Measurements from ENCODE around the gene CMTM8.

The CMTM8 gene

GRCh38 chr3:32306072-32306471 lies 67.6 kb downstream of the CMTM8 start:
- no peak for DNase-seq (ENCODE audit: low read depth, low spot score)

DNA sequence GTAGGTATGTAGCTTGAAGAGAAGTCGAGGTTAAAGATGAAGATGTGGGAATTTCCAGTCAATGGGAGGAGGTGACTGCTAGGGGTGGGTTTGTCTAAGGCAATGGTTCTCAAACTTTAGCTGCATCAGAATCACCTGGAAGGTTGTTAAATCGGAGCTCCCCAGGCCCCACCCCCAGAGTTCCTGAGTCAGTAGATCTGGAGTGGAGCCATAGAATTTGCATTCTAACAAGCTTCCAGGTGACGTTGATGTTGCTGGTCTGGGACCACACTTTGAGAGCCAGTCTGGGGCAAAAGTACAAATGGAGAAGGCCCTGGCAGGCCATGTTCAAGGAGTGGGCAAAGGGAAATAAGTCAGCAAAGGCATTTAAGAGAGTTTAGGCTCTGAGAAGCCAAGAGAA lies 69.1 kb downstream of the CMTM8 start:
- DNase-seq (ENCODE audit: low read depth, low spot score) = no peak

- DNase-seq (ENCODE audit: low read depth, low spot score) = no peak
These were observed 69.9 kb downstream of the CMTM8 start for GRCh38 chr3:32308378-32308777.

- DNase-seq (ENCODE audit: low read depth, low spot score) = no peak
These were observed 71.3 kb downstream of the CMTM8 start for GRCh38 chr3:32309654-32310242.

GRCh38 chr3:32310336-32310735 lies 71.9 kb downstream of the CMTM8 start:
- DNase-seq (ENCODE audit: low read depth, low spot score) = no peak

GRCh38 chr3:32310918-32311839 lies 72.7 kb downstream of the CMTM8 start:
- no peak for DNase-seq (ENCODE audit: low read depth, low spot score)

DNA sequence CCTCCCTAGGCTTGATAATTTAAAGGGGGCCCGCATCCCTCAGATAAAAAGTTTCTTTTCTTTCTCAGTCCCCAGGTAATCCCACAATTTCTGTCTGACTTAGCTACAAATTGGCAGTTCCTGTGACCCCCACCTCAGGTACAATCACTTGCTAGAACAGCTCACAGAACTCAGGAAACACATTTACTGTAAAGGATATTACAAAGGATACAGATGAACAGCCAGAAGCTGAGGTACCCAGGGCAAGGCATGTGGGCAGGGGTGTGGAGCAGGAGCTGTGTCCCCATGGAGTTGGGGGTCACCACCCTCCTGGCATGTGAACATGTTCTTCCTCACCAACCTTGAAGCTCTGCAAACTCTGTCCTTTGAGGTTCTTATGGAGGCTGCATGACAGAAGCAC lies 73.8 kb downstream of the CMTM8 start:
- no peak for DNase-seq (ENCODE audit: low read depth, low spot score)

GRCh38 chr3:32313169-32313568 lies 74.7 kb downstream of the CMTM8 start:
- DNase-seq (ENCODE audit: low read depth, low spot score) = no peak

DNA sequence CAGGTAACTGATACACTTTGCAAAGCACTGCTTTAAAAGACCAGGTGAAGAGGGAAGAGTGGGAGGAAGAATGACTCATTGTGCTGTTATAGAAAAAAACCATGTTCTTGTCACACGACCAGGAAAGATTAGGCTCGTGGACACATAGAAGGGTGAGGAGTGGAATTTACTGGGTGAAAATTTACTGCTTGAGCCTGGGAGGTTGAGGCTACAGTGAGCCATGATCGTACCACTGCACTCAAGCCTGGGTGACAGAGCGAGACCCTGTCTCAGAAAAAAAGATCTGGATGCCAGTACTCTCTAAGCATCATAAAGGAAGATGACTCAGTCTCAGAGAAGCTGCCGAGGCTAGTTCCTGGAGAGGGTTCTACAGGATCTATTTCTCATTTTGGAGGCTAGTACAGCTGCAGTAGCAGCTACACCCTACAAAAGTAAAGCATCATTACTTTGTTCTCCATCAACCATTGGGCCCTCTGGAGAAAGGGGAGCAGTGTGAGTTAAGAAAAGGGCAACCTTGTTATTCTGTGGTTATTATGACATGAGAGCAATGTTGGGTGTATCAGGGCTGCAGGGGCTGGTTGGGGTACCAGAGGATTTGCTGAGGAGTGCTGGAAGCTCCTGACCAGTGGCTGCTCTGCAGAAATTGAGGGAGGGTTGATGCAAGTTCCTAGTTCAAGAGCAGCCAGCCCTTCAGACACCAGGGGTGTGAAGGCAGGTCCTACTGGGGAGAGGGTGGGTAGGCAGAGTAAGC lies 75.4 kb downstream of the CMTM8 start:
- DNase-seq (ENCODE audit: low read depth, low spot score) = no peak

DNA sequence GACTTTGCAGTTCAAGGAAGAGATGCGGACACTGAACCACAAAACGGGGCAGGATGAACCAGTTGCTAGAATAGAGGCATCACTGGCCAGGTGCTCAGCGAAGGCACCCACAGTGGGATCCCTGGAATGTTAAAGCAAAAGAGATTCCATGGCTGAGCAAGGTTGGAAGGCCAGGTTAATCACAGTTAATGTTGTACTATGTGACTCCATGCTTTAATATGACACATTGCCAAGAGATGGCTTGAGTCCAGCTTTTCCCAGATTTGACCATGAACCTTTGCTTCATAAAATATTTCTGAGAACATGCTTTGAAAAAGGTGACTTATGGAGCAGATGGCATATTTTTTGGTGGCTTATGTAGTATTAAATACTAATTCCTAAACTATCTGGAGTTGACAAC lies 77.0 kb downstream of the CMTM8 start:
- DNase-seq (ENCODE audit: low read depth, low spot score) = no peak

- DNase-seq (ENCODE audit: low read depth, low spot score) = no peak
These were observed 77.8 kb downstream of the CMTM8 start for GRCh38 chr3:32316319-32316718.

- DNase-seq (ENCODE audit: low read depth, low spot score) = no peak
These were observed 78.5 kb downstream of the CMTM8 start for GRCh38 chr3:32316976-32317375.

DNA sequence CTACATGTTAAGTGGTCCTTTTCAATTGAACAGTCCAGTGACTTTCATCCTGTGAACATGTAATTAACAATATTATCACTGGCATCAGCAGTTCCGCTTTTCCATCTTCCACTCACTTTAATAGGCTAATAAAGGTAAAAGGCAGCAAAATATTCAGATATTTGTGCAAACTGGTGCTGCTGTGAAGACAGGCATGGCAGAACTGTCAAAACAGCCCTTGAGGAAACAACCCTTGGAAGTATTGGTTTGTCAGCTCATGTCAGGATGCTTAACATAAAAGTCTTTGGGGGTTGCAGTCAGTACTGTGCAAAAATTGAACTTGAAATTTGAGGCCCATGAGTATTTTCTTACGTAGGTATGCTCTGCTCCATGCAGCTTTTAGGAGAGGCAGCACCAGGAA lies 81.1 kb downstream of the CMTM8 start:
- no peak for DNase-seq (ENCODE audit: low read depth, low spot score)

- DNase-seq (ENCODE audit: low read depth, low spot score) = no peak
These were observed 81.6 kb downstream of the CMTM8 start for GRCh38 chr3:32320080-32320479.

GRCh38 chr3:32321095-32321790 lies 82.8 kb downstream of the CMTM8 start:
- no peak for DNase-seq (ENCODE audit: low read depth, low spot score)

- no peak for DNase-seq (ENCODE audit: low read depth, low spot score)
These were observed 83.8 kb downstream of the CMTM8 start for GRCh38 chr3:32322311-32322710.

DNA sequence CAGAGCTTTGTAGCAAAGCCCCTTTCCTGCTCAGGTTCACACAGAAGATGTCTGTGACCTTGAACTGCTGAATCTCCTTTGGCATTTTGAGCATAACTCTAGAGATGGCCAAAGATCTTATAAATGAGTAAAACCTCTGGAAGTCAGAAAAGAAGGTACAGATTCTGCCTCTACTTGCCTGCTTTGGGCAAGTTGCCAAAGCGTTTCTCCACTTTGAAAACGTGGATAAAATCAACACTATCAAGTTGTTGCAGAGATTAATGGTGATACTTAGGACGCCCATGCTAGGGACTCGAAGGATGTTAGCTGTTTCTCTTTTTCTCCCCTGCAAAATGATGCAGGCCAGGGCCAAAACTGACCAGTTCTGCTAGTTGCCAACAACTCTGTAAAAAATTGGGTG lies 85.1 kb downstream of the CMTM8 start:
- no peak for DNase-seq (ENCODE audit: low read depth, low spot score)

GRCh38 chr3:32325201-32325600 lies 86.7 kb downstream of the CMTM8 start:
- DNase-seq (ENCODE audit: low read depth, low spot score) = no peak

DNA sequence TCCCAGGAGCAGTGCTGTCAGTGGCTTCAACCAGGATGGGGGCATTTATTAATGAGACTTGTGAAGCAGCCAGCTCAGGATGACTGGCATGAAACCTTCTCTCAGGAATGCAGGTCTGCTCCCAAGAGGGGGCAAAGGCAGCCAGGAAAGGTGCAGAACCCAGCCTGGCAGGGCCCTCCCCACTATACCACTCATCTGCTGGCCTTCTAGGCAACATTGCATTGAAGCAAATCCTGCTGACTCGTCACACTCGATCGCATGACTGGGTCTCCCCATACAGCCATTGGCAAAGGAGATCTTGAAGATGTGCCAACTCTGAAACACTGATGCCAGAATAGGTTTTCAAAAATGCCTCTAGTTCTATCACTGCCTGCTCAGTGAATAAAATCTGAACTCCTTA lies 87.4 kb downstream of the CMTM8 start:
- no peak for DNase-seq (ENCODE audit: low read depth, low spot score)

DNA sequence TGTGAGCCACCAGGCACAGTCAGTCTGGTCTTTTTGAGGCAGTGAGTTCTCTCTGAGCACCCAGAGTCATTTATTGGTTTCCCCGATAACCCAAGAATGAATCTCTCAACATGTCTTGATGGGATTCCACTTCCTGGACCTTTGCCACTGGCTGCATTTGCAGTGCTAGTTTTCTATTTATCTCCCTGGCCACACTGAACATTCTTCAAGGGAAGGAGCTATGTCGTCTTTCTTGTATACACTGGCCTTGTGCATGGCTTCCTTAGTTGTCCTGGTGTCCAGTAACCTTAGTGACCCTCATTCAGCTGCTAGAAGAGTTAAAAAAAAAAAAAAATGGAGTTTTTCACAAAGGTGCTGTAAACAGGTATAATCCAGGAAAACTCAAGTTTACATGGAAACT lies 88.3 kb downstream of the CMTM8 start:
- DNase-seq (ENCODE audit: low read depth, low spot score) = no peak

GRCh38 chr3:32334675-32335074 lies 96.2 kb downstream of the CMTM8 start:
- DNase-seq (ENCODE audit: low read depth, low spot score) = no peak

Measured in activated CD4-positive, CD25-positive, alpha-beta regulatory T cell treated with anti-CD3 and anti-CD28 coated beads, Interleukin-2, amount 50 U/mL, for 16 hours (primary cell).